Activated CD8-positive, alpha-beta T cell treated with anti-CD3 and anti-CD28 coated beads for 36 hours (primary cell): ENCODE data around the gene SIRT2. TPM values are rescaled to one million over a fixed set of nuclear protein-coding genes. Genes with fewer than 3 reads are reported as not detected.

Experiments used
- ATAC-seq: fragments of 200-7000 bp; cut with Tn5 transposase; one replicate; pipeline ENCODE4 v1.10.0; 2021; ENCODE audit warnings: mild to moderate bottlenecking, moderate library complexity
- CTCF ChIA-PET: fragments of 350-600 bp; sonication (Branson Sonifier 250); formaldehyde crosslinking; loops from one replicate; lab custom pipeline; 2021; ENCODE audit warnings: antibody characterized with exemption; lab: Charles Lee
- POLR2A ChIA-PET: fragments of 350-600 bp; sonication (Branson Sonifier 250); formaldehyde crosslinking; loops from one replicate; lab custom pipeline; 2021; ENCODE audit warnings: antibody characterized with exemption; lab: Charles Lee
- DNase-seq: peaks from one replicate; pipeline ENCODE4 v3.0.0-alpha.2; 2020
- H3K27ac Mint-ChIP-seq: one replicate; pipeline ENCODE4 v1.8.0; 2021; ENCODE audit warnings: mild to moderate bottlenecking, mixed read lengths
- H3K27me3 Mint-ChIP-seq: one replicate; pipeline ENCODE4 v1.8.0; 2021; ENCODE audit warnings: mixed read lengths
- H3K36me3 Mint-ChIP-seq: one replicate; pipeline ENCODE4 v1.8.0; 2021; ENCODE audit warnings: low read depth, mixed read lengths
- H3K4me1 Mint-ChIP-seq: one replicate; pipeline ENCODE4 v1.8.0; 2021; ENCODE audit warnings: low read depth, mixed read lengths
- H3K4me3 Mint-ChIP-seq: one replicate; pipeline ENCODE4 v1.8.0; 2021; ENCODE audit warnings: mild to moderate bottlenecking, moderate library complexity, mixed read lengths
- H3K9me3 Mint-ChIP-seq: one replicate; pipeline ENCODE4 v1.8.0; 2021; ENCODE audit warnings: mixed read lengths
- CTCF ChIP-seq: fragments of 200-600 bp; IDR thresholded peaks from one replicate; pipeline ENCODE4 v1.8.0; 2022; ENCODE audit warnings: antibody characterized with exemption, mild to moderate bottlenecking
- intact Hi-C: fragments of 100-400 bp; cut with micrococcal nuclease; formaldehyde crosslinking; loops from one replicate; pipeline ENCODE4 v1.10.0; 2022
- total RNA-seq, 2 experiments: library from RNA; stranded (reverse); gene quantifications; one replicate each; pipeline ENCODE4 v1.2.3, GENCODE V29; 2021

The SIRT2 gene
- total RNA-seq, 2 experiments from 2014 or later = 20.0 to 21.5 TPM

- Mint-ChIP-seq H3K27me3 (no peaks in the 10 kb centered on the region), H3K9me3 (no peaks in the 10 kb centered on the region), H3K36me3 (no peaks in the 10 kb centered on the region), H3K4me1 (peaks cover 15% of the 10 kb centered on the region), H3K27ac (peak overlapping the region; percentile 12), H3K4me3 (no peak overlapping the region)
- ChIA-PET POLR2A (no interaction called here), CTCF (interaction anchor here (1.0 kb wide), 1 partner anchor 14 kb away, joined by 3 read pairs; no protein-coding TSS in a partner anchor)
- intact Hi-C loops = no loop called here
- ATAC-seq (no peak), DNase-seq (no peak)
- TF ChIP-seq CTCF = no peak
These were observed 16.1 kb downstream of the SIRT2 start for GRCh38 chr19:38883286-38883685.

GRCh38 chr19:38880882-38881609 is 18.4 kb downstream of the SIRT2 start:
- POLR2A ChIA-PET = interaction anchor here (1.6 kb wide), 1 partner anchor 10 kb away, joined by 3 read pairs; no protein-coding TSS in a partner anchor
- no peak for TF ChIP-seq CTCF
- no peaks in the 10 kb centered on the region for H3K27me3 Mint-ChIP-seq
- H3K4me1 Mint-ChIP-seq = peaks cover 30% of the 10 kb centered on the region
- no peak for ATAC-seq
- intact Hi-C loops = no loop called here
- CTCF ChIA-PET = interaction anchor here (0.7 to 0.9 kb wide), 2 partner anchors 11 to 14 kb away, joined by 3 to 4 read pairs; no protein-coding TSS in a partner anchor
- peak overlapping the region; percentile 32 for H3K27ac Mint-ChIP-seq
- H3K9me3 Mint-ChIP-seq = no peaks in the 10 kb centered on the region
- no peak for DNase-seq
- H3K4me3 Mint-ChIP-seq = no peak overlapping the region
- H3K36me3 Mint-ChIP-seq = peaks cover 6% of the 10 kb centered on the region

GRCh38 chr19:38880076-38880881 is 19.1 kb downstream of the SIRT2 start:
- ATAC-seq (no peak), DNase-seq (no peak)
- TF ChIP-seq CTCF = no peak
- ChIA-PET POLR2A (interaction anchor here (1.6 kb wide), 1 partner anchor 10 kb away, joined by 3 read pairs; no protein-coding TSS in a partner anchor), CTCF (interaction anchor here (0.7 kb wide), 1 partner anchor 11 kb away, joined by 3 read pairs; no protein-coding TSS in a partner anchor)
- peak overlapping the region; percentile 98 for H3K27ac Mint-ChIP-seq
- no peak overlapping the region for H3K4me3 Mint-ChIP-seq
- H3K36me3 Mint-ChIP-seq = peaks cover 9% of the 10 kb centered on the region
- H3K9me3 Mint-ChIP-seq = no peaks in the 10 kb centered on the region
- intact Hi-C loops = no loop called here
- H3K4me1 Mint-ChIP-seq = peaks cover 31% of the 10 kb centered on the region
- no peaks in the 10 kb centered on the region for H3K27me3 Mint-ChIP-seq

- ChIA-PET POLR2A (interaction anchor here (0.8 to 3.5 kb wide), 7 partner anchors 8 to 143 kb away, joined by 3 to 21 read pairs (median 4); partner anchors contain the start of gene HNRNPL), CTCF (interaction anchor here (1.0 to 6.0 kb wide), 7 partner anchors 8 to 476 kb away, joined by 3 to 61 read pairs (median 7); partner anchors contain the start of genes ECH1, FAM98C, MRPS12 and SARS2)
- H3K4me3 Mint-ChIP-seq = no peak overlapping the region
- H3K9me3 Mint-ChIP-seq = no peaks in the 10 kb centered on the region
- peak overlapping the region; percentile 98 for H3K27ac Mint-ChIP-seq
- intact Hi-C loops = no loop called here
- peaks cover 31% of the 10 kb centered on the region for H3K4me1 Mint-ChIP-seq
- ATAC-seq = no peak
- peaks cover 9% of the 10 kb centered on the region for H3K36me3 Mint-ChIP-seq
- TF ChIP-seq CTCF = no peak
- no peaks in the 10 kb centered on the region for H3K27me3 Mint-ChIP-seq
- no peak for DNase-seq
These were observed 20.0 kb downstream of the SIRT2 start for GRCh38 chr19:38879400-38879751.
